Sigmoid colon (tissue), 4 donors: Measurements from ENCODE around the gene EIF2S1.

ENCODE experiments used
- EP300 ChIP-seq, 4 donors: sonication (generic); formaldehyde crosslinking; IDR thresholded peaks; one replicate each; pipeline ENCODE4 v1.6.1; 2017; ENCODE audit warnings: antibody characterized with exemption in 4 of 4
- POLR2A ChIP-seq, 2 donors: fragments of 450-650 bp; IDR thresholded peaks; one replicate each; pipeline ENCODE4 v1.6.1; 2016; ENCODE audit warnings: antibody characterized with exemption in 2 of 2, mild to moderate bottlenecking in 2 of 2, moderate library complexity in 2 of 2
- TF ChIP-seq, protein P1 (sequence below), 4 experiments: fragments of 450-650 bp in 3 of 4; fragments of 200-600 bp in 1 of 4; IDR thresholded peaks; one replicate each; pipeline ENCODE4 v1.5.1; 2016 to 2019; ENCODE audit warnings: antibody characterized with exemption in 4 of 4, mild to moderate bottlenecking in 3 of 4, moderate library complexity in 2 of 4

DNA sequence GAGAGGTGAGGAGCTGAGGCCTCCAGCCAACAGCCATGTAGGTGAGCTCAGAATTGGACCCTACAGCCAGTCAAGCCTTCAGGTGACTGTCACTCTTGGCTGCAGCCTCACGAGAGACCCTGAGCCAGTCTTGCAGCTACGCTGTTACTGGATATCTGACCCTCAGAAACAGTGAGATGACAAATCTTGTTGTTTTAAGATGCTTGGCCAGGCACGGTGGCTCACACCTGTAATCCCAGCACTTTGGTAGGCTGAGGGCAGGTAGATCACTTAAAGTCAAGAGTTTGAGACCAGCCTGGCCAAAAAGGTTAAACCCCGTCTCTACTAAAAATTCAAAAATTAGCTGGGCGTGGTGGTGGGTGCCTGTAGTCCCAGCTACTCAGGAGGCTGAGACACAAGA lies 45.6 kb downstream of the EIF2S1 start:
- TF ChIP-seq POLR2A (IDR thresholded peaks at IDR 0.05) (no peak), EP300 (IDR thresholded peaks at IDR 0.05) (no peak)
- TF ChIP-seq, protein P1, sequence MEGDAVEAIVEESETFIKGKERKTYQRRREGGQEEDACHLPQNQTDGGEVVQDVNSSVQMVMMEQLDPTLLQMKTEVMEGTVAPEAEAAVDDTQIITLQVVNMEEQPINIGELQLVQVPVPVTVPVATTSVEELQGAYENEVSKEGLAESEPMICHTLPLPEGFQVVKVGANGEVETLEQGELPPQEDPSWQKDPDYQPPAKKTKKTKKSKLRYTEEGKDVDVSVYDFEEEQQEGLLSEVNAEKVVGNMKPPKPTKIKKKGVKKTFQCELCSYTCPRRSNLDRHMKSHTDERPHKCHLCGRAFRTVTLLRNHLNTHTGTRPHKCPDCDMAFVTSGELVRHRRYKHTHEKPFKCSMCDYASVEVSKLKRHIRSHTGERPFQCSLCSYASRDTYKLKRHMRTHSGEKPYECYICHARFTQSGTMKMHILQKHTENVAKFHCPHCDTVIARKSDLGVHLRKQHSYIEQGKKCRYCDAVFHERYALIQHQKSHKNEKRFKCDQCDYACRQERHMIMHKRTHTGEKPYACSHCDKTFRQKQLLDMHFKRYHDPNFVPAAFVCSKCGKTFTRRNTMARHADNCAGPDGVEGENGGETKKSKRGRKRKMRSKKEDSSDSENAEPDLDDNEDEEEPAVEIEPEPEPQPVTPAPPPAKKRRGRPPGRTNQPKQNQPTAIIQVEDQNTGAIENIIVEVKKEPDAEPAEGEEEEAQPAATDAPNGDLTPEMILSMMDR (IDR thresholded peaks at IDR 0.05), result no peak
